Measurements from ENCODE around the gene ACER1.
"Not testable (repeated sequence)": the region's sequence is repeated elsewhere in the genome, so short reads cannot be mapped to it uniquely, and the experiment has no call there.

ACER1 gene, protein sequence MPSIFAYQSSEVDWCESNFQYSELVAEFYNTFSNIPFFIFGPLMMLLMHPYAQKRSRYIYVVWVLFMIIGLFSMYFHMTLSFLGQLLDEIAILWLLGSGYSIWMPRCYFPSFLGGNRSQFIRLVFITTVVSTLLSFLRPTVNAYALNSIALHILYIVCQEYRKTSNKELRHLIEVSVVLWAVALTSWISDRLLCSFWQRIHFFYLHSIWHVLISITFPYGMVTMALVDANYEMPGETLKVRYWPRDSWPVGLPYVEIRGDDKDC

DNA sequence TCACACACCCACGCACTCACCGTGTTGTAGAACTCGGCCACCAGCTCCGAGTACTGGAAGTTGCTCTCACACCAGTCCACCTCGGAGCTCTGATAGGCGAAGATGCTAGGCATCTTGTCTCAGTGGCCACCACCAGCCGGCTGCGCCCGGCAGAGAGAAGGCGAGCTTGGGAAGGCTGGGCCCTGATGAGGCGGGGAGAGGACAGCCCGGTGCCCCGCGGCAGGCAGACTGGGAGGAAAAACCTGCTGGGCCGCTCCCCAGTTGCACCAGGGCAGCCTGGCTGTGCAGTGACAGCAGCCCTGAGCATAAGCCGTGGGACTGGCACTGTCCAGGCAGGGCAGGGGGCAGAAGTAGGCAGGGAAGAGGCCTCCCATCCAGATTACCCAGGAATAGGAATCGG lies at the start of gene ACER1:
Gene ACER1, minus strand, starts transcription at position 174 of the 400 bp plus-strand sequence. Its CDS starts 61 bp downstream, at position 113.
- no peak for DNase-seq (ENCODE audit: low spot score)

GRCh38 chr19:6383188-6383587 lies 49.8 kb upstream of the ACER1 start:
- DNase-seq (ENCODE audit: low spot score), result no peak

- DNase-seq (ENCODE audit: low spot score), result no peak
Observed at GRCh38 chr19:6381030-6381750, 47.8 kb upstream of the ACER1 start.

GRCh38 chr19:6379744-6380143 lies 46.3 kb upstream of the ACER1 start:
- DNase-seq (ENCODE audit: low spot score), result no peak

- DNase-seq (ENCODE audit: low spot score), result no peak
Observed at GRCh38 chr19:6378486-6378885, 45.1 kb upstream of the ACER1 start.

DNA sequence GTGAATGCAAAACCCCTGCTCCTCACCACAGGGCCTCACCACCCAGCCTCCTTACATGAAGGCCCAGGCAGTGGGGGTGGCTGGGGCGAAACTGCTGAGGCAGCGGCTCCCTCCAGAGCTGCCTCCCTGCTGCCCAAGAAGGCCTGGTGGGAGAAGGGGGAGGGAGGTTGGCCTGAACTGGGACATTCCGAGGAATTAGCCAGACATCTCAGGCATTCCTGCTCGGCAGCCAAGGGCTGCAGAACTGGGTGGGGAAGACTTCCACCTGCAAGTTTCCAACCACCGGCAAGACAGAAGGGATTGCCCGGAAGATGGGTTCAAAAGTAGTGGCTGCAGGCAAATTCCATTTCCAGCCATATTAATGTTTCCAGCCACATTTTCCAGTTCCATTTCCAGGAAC lies 44.6 kb upstream of the ACER1 start:
- no peak for DNase-seq (ENCODE audit: low spot score)

- no peak for DNase-seq (ENCODE audit: low spot score)
Observed at GRCh38 chr19:6376512-6377190, 43.2 kb upstream of the ACER1 start.

DNA sequence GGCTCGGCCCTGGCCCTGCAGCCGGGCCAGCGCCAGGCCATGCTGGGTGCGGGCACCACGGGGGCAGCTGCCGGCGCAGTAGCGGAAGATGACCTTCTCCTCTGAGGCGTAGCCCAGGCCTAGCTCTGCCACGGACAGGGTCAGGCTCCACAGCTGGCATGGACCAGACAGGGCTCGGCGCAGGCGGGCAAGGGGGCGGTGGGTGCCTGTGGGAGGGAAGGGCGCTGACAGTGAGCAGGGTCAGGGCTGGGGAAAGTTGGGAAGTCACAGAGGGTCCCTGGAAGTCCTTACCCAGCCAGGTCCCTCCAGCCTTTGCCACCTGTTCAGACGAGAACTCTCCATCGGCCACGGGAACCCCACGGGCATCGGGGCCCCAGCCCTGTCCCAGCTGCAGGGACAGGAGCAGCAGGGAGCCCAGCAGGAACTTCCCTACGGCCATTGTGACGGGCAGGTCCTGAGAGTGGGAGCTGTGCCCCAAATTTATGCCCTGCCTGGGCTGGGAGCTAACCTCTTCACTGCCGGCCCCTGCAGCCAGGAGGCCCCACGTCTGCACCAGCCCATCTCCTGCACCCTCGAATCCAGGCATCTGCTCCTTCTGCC lies 42.1 kb upstream of the ACER1 start, which contains the start of gene PSPN:
Gene PSPN, minus strand, starts transcription at position 523 of the 600 bp plus-strand sequence. Its CDS starts 84 bp downstream, at position 439.
- no peak for DNase-seq (ENCODE audit: low spot score)

- no peak for DNase-seq (ENCODE audit: low spot score)
Observed at GRCh38 chr19:6374711-6375410, 41.4 kb upstream of the ACER1 start.

DNA sequence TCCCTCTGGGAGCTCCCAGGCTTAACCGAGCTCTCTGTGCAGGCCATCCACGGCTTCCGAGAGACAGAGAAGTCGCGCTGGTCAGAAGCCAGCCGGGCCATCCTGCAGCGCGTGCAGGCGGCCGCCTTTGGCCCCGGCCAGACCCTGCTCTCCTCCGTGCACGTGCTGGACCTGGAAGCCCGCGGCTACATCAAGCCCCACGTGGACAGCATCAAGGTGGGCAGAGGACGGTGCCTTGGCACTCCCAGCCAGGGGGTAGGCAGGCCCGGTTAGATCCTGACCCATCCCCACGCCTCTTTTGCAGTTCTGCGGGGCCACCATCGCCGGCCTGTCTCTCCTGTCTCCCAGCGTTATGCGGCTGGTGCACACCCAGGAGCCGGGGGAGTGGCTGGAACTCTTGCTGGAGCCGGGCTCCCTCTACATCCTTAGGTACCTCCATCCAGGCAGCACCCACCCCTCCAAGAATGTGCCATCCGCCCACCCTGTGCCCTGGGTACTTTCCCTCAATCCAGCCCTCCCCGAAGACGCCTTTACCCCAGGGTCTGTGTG lies 40.8 kb upstream of the ACER1 start:
- DNase-seq (ENCODE audit: low spot score), result no peak

- no peak for DNase-seq (ENCODE audit: low spot score)
Observed at GRCh38 chr19:6373813-6374108, 40.3 kb upstream of the ACER1 start.

DNA sequence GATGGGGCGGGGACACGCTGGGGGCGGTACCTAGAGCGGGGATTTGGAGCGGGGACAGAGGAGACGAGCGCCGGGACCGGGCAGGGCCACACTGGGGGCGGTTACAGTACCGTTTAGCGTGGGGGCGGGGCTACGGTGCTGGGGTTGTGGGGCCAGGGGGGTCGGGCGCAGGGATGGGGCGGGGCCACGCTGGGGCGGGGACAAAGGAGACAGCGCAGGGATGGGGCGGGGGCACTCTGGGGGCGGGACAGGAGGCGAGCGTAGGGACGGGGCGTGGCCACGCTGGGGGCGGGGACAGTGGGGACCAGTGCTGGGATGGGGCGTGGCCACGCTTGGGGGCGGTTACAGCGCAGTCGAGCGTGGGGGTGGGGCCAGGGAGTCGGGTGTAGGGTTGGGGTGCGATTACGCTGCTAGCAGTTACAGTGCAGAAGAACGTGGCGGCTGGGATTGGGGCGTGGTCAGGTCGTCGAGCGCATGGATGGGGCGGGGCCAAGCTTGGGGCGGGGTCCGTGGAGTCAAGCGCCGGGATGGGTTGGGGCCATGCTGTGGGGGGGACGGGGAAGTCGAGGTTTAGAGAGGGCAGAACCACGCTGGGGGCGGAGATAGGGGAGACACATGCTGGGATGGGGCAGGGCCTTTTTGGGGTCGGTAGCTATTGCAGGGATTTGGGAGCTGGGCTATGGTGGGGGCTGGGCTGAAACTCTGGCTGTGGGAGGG lies 39.8 kb upstream of the ACER1 start:
- peak; percentile 92 for DNase-seq (ENCODE audit: low spot score)

DNA sequence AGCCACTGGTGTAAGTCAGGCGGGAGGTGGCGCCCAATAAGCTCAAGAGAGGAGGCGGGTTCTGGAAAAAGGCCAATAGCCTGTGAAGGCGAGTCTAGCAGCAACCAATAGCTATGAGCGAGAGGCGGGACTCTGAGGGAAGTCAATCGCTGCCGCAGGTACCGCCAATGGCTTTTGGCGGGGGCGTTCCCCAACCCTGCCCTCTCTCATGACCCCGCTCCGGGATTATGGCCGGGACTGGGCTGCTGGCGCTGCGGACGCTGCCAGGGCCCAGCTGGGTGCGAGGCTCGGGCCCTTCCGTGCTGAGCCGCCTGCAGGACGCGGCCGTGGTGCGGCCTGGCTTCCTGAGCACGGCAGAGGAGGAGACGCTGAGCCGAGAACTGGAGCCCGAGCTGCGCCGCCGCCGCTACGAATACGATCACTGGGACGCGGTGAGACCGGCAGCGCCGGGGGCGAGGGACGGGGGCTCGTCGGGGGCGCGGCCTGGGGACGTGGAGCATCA lies 39.2 kb upstream of the ACER1 start, which contains the start of gene ALKBH7:
Gene ALKBH7, plus strand, starts transcription at position 201 of the 502 bp plus-strand sequence. Its CDS starts 27 bp downstream, at position 228.
- DNase-seq (ENCODE audit: low spot score), result peak; percentile 93

GRCh38 chr19:6364353-6364752 lies 30.9 kb upstream of the ACER1 start:
- no peak for DNase-seq (ENCODE audit: low spot score)

GRCh38 chr19:6362351-6362801 lies 29.0 kb upstream of the ACER1 start:
- DNase-seq (ENCODE audit: low spot score), result no peak

DNA sequence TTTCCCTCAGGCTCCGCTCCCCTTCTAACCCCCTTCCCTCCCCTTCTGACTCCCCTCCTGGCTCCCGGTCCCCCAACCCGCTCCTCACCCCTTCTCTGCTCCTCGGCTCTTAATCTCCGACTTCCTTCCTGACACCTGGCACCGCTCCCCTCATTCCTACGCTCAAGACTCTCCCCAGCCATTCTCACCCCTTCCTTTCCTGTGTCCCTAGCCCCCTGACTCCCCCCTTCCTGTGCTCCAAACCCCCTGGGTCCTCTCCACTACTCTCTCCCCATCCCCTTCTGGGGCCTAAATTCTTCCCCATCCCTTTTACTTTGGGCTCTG lies 28.6 kb upstream of the ACER1 start:
- DNase-seq (ENCODE audit: low spot score), result no peak

GRCh38 chr19:6360857-6361216 lies 27.4 kb upstream of the ACER1 start:
- DNase-seq (ENCODE audit: low spot score), result not testable (repeated sequence)

GRCh38 chr19:6360445-6360844 lies 27.0 kb upstream of the ACER1 start:
- DNase-seq (ENCODE audit: low spot score), result not testable (repeated sequence)

DNA sequence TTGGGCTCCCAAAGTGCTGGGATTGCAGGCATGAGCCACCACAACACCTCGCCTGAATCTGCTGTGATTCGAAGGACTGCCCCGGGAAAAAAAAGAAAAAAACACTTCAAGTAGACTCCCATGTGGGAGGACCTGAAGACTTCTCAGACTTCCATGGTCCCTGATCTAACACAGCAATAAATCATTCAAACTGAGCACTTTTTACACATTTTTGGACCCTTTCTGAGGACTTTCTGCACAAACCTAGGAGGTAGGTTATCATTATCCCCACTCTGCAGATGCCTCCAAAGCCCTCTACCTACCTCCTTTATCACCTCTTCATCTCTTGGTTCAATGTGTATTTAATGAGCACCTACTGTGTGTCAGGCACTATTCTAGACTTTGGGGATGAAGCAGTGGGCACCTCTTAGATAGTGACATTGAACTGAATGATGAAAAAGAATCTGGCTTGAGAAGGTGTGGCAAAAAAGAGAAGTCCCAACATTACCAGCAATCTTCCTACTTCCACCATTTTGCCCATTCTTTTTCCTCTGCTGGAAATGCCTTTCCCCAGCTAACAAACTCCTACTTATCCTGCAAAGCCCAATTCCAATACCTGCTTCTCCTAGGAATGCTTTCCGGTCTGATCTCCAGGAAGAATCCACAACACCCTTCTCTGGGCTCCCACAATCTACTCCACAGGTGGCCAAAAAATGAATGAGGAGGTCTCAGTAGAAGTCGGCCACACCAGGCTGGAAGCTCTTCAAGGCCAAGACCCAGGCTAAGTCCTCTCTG lies 26.3 kb upstream of the ACER1 start:
- no peak for DNase-seq (ENCODE audit: low spot score)

GRCh38 chr19:6358003-6358402 lies 24.6 kb upstream of the ACER1 start:
- no peak for DNase-seq (ENCODE audit: low spot score)
